ENCODE results near the gene SALL3.
"Not testable (repeated sequence)": the region's sequence is repeated elsewhere in the genome, so short reads cannot be mapped to it uniquely, and the experiment has no call there.

The SALL3 gene

GRCh38 chr18:78979730-78980278, at the start of gene SALL3:
SALL3 (plus strand) TSS chr18:78979818; CDS start chr18:78980275, 457 bp downstream.
- DNase-seq, result no peak

- no peak for DNase-seq
Observed at GRCh38 chr18:78932281-78932680, 47.3 kb upstream of the SALL3 start.

GRCh38 chr18:78934003-78934402, 45.6 kb upstream of the SALL3 start:
- no peak for DNase-seq

- DNase-seq, result no peak
Observed at GRCh38 chr18:78934551-78935225, 44.9 kb upstream of the SALL3 start.

- no peak for DNase-seq
Observed at GRCh38 chr18:78935406-78935805, 44.2 kb upstream of the SALL3 start.

- no peak for DNase-seq
Observed at GRCh38 chr18:78936251-78937005, 43.2 kb upstream of the SALL3 start.

- no peak for DNase-seq
Observed at GRCh38 chr18:78937166-78937565, 42.5 kb upstream of the SALL3 start.

- DNase-seq, result no peak
Observed at GRCh38 chr18:78939105-78939504, 40.5 kb upstream of the SALL3 start.

- no peak for DNase-seq
Observed at GRCh38 chr18:78939734-78940494, 39.7 kb upstream of the SALL3 start.

GRCh38 chr18:78942236-78942635, 37.4 kb upstream of the SALL3 start:
- DNase-seq, result not testable (repeated sequence)

GRCh38 chr18:78945628-78946027, 34.0 kb upstream of the SALL3 start:
- no peak for DNase-seq

- no peak for DNase-seq
Observed at GRCh38 chr18:78947291-78947690, 32.3 kb upstream of the SALL3 start.

- no peak for DNase-seq
Observed at GRCh38 chr18:78948221-78948620, 31.4 kb upstream of the SALL3 start.

- no peak for DNase-seq
Observed at GRCh38 chr18:78948707-78949106, 30.9 kb upstream of the SALL3 start.

- no peak for DNase-seq
Observed at GRCh38 chr18:78949216-78949615, 30.4 kb upstream of the SALL3 start.

GRCh38 chr18:78950386-78950785, 29.2 kb upstream of the SALL3 start:
- no peak for DNase-seq

GRCh38 chr18:78953566-78953965, 26.1 kb upstream of the SALL3 start:
- DNase-seq, result no peak

GRCh38 chr18:78955051-78955450, 24.6 kb upstream of the SALL3 start:
- no peak for DNase-seq

GRCh38 chr18:78957140-78957539, 22.5 kb upstream of the SALL3 start:
- no peak for DNase-seq

- no peak for DNase-seq
Observed at GRCh38 chr18:78960709-78961108, 18.9 kb upstream of the SALL3 start.

GRCh38 chr18:78962098-78962497, 17.5 kb upstream of the SALL3 start:
- DNase-seq, result no peak

- DNase-seq, result not testable (repeated sequence)
Observed at GRCh38 chr18:78964727-78965126, 14.9 kb upstream of the SALL3 start.

GRCh38 chr18:78965260-78965659, 14.4 kb upstream of the SALL3 start:
- DNase-seq, result no peak
